Measurements from ENCODE around the gene ZNF576. TPM values are rescaled to one million over a fixed set of nuclear protein-coding genes. Genes with fewer than 3 reads are reported as not detected.

The ZNF576 gene
- total and polyA plus RNA-seq, 2 donors from 2014 or later, result 15.3 to 25.6 TPM

DNA sequence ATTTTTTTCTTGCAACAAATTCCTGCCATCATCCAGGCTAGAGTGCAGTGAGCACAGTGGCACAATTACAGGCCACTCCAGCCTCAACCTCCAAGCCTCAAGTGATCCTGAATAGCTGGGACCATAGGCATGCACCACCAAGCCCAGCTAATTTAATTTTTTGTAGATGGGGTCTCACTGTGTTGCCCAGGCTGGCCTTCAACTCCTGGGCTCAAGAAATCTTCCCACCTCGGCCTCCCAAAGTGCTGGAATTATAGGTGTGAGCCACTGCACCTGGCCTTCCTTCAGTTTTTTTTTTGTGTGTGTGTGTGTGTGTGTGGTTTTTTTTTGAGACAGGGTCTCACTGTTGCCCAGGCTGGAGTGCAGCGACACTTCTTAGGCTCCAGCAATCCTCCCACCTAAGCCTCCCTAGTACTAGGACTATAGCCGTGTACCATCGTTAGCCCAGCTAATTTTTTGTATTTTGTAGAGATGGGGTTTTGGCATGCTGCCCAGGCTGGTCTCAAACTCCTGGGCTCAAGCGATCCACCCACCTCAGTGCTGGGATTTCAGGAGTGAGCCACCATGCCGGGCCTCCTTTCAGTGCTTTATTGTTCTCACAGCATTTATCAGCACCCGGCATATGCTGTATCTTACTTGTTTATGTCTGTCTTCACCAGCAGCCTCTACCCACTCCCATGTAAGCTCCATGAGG is 9.6 kb downstream of the ZNF576 start:
- peaks cover 4 to 14% (median 6%) of the 10 kb centered on the region in 3 donors for H3K36me3 ChIP-seq (ENCODE audit: control insufficient read depth in 2 of 3, insufficient read depth in 3 of 3, low read length in 3 of 3)
- no peak for FAIRE-seq

DNA sequence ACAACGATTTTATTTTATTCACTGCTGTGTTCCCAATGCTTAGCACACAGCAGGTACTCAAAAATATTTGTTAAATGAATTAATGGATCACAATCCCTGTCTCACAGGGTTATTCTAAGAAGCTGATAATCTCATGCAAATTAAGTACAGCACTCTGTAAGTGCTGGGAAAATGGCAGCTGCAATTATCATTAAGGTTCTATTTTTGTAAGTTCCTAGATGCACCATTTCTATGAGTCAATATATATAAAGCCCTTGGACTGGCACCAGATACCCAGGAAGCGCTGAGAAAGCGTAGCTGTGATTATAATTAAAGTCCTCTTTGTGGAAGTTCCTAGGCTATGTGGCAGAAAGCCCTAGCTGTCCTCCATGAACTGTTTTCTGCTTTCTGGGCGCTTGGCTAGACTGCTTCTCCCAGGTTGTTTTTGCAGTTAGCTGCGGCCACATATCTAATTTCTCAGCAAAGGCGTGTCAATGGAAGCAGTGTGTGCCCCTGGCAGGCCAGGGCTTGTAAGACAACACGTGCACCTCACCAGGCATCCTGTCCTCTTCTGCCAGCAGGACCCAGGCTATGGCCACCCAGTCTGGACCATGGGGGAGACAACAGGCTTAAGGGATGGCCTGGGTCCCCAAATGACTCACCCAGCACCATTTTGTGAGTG is 10.3 kb downstream of the ZNF576 start:
- intact Hi-C loops (cut with DNase I), result no loop called here
- TF ChIP-seq, protein P1, sequence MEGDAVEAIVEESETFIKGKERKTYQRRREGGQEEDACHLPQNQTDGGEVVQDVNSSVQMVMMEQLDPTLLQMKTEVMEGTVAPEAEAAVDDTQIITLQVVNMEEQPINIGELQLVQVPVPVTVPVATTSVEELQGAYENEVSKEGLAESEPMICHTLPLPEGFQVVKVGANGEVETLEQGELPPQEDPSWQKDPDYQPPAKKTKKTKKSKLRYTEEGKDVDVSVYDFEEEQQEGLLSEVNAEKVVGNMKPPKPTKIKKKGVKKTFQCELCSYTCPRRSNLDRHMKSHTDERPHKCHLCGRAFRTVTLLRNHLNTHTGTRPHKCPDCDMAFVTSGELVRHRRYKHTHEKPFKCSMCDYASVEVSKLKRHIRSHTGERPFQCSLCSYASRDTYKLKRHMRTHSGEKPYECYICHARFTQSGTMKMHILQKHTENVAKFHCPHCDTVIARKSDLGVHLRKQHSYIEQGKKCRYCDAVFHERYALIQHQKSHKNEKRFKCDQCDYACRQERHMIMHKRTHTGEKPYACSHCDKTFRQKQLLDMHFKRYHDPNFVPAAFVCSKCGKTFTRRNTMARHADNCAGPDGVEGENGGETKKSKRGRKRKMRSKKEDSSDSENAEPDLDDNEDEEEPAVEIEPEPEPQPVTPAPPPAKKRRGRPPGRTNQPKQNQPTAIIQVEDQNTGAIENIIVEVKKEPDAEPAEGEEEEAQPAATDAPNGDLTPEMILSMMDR (IDR thresholded peaks at IDR 0.05; ENCODE audit: borderline replicate concordance, extremely low read depth, insufficient read depth), result no peak
- no peaks in the 10 kb centered on the region for H3K4me1 ChIP-seq (ENCODE audit: control insufficient read depth in 2 of 3, insufficient read depth in 2 of 3, low read depth in 1 of 3, low read length in 3 of 3)
- no peaks in the 10 kb centered on the region for H3K9me3 ChIP-seq (ENCODE audit: control insufficient read depth in 2 of 3, insufficient read depth in 1 of 3, low read length in 3 of 3)
- H3K27me3 ChIP-seq (ENCODE audit: control insufficient read depth, insufficient read depth, low read length), result no peaks in the 10 kb centered on the region
- no peak overlapping the region for H3K4me3 ChIP-seq (ENCODE audit: low read length in 3 of 3)
- H3K36me3 ChIP-seq (ENCODE audit: control insufficient read depth in 2 of 3, insufficient read depth in 3 of 3, low read length in 3 of 3), result peaks cover 4 to 16% (median 4%) of the 10 kb centered on the region in 3 donors
- DNase-seq (no peak), FAIRE-seq (no peak)
- H3K9ac ChIP-seq (ENCODE audit: low read length in 3 of 3), result no peak overlapping the region
- H3K27ac ChIP-seq (ENCODE audit: low read depth in 2 of 2, low read length in 2 of 2), result no peak overlapping the region

More for the DNA sequence above, 9.6 kb downstream of the ZNF576 start:
- DNase-seq, result no peak
- Histone ChIP-seq H3K27me3 (ENCODE audit: control insufficient read depth, insufficient read depth, low read length) (no peaks in the 10 kb centered on the region), H3K9ac (ENCODE audit: low read length in 3 of 3) (no peak overlapping the region), H3K4me1 (ENCODE audit: control insufficient read depth in 2 of 3, insufficient read depth in 2 of 3, low read depth in 1 of 3, low read length in 3 of 3) (no peaks in the 10 kb centered on the region), H3K4me3 (ENCODE audit: low read length in 3 of 3) (no peak overlapping the region), H3K9me3 (ENCODE audit: control insufficient read depth in 2 of 3, insufficient read depth in 1 of 3, low read length in 3 of 3) (no peaks in the 10 kb centered on the region), H3K27ac (ENCODE audit: low read depth in 2 of 2, low read length in 2 of 2) (no peak overlapping the region)
- intact Hi-C loops (cut with DNase I), result no loop called here
- TF ChIP-seq, protein P1 (IDR thresholded peaks at IDR 0.05; ENCODE audit: borderline replicate concordance, extremely low read depth, insufficient read depth), result no peak

DNA sequence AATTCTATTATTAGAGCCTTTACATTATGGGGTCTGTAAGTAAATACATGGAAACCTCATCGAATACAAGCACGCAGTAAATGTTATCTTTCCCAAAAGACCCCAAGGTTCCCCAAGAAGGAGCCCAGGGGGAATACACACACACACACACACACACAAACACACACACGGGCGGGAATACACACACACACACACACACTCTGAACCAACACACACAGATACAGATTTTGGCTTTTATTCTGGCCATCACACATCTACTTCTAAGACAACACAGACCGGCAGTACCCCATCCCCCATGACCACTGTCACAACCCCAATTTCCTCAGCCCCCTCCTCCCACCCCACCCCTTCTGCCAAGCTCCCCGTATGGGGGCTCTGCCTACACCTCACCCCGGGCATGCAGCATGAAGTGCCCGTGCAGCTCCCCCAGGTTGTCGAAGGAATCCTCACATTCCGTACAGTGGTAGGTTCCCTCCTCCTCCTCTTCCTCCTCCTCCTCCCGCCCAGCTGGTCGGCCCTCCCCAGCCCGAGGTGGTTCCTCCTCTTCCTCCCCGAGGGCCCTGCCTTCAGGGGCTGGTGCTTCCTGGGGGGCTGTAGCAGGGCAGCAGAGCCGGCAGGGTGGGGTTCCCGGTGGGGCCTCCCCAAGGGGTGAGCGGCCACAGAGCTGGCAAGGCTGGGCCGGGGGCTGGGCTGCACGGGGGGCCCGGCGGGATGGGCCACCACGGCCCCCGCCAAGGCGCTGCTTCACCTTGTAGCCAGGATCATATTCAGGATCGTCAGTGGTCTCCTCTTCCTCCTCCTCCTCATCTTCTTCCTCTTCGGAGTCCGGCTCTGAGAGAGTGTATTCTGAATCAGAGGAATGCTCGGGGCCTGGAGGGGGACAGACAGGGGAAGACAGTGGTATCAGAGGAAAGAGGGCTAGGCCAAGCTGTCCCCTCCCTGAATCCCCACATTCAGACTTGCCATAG is 11.1 kb downstream of the ZNF576 start:
- Histone ChIP-seq H3K9ac (ENCODE audit: low read length in 3 of 3) (no peak overlapping the region), H3K27me3 (ENCODE audit: control insufficient read depth, insufficient read depth, low read length) (no peaks in the 10 kb centered on the region), H3K27ac (ENCODE audit: low read depth in 2 of 2, low read length in 2 of 2) (no peak overlapping the region), H3K4me3 (ENCODE audit: low read length in 3 of 3) (no peak overlapping the region), H3K4me1 (ENCODE audit: control insufficient read depth in 2 of 3, insufficient read depth in 2 of 3, low read depth in 1 of 3, low read length in 3 of 3) (no peaks in the 10 kb centered on the region), H3K36me3 (ENCODE audit: control insufficient read depth in 2 of 3, insufficient read depth in 3 of 3, low read length in 3 of 3) (peaks cover 4 to 23% (median 6%) of the 10 kb centered on the region in 3 donors), H3K9me3 (ENCODE audit: control insufficient read depth in 2 of 3, insufficient read depth in 1 of 3, low read length in 3 of 3) (no peaks in the 10 kb centered on the region)
- DNase-seq (peak in 1 of 5 donors; percentile 78), FAIRE-seq (no peak)
- TF ChIP-seq, protein P1 (IDR thresholded peaks at IDR 0.05; ENCODE audit: borderline replicate concordance, extremely low read depth, insufficient read depth), result no peak
- intact Hi-C loops (cut with DNase I), result no loop called here
